CD1c-positive myeloid dendritic cell (primary cell): ENCODE results near the gene SIAH2.

Source experiments
- DNase-seq: peaks from one replicate; pipeline ENCODE4 v3.0.0-alpha.2; 2016; ENCODE audit errors: extremely low spot score

Gene SIAH2

GRCh38 chr3:150747886-150748683 lies 14.9 kb downstream of the SIAH2 start:
- DNase-seq = peak; percentile 39

- no peak for DNase-seq
Measured at GRCh38 chr3:150746791-150747590, 16.0 kb downstream of the SIAH2 start.

GRCh38 chr3:150745832-150746231 lies 17.1 kb downstream of the SIAH2 start:
- DNase-seq = no peak

GRCh38 chr3:150744919-150745211 lies 18.1 kb downstream of the SIAH2 start:
- DNase-seq = no peak

- DNase-seq = no peak
Measured at GRCh38 chr3:150744041-150744918, 18.7 kb downstream of the SIAH2 start.

GRCh38 chr3:150743508-150743907 lies 19.5 kb downstream of the SIAH2 start:
- no peak for DNase-seq

GRCh38 chr3:150742679-150743078 lies 20.3 kb downstream of the SIAH2 start:
- no peak for DNase-seq

- no peak for DNase-seq
Measured at GRCh38 chr3:150742141-150742523, 20.8 kb downstream of the SIAH2 start.

- no peak for DNase-seq
Measured at GRCh38 chr3:150741497-150742140, 21.4 kb downstream of the SIAH2 start.

GRCh38 chr3:150740733-150741496 lies 22.1 kb downstream of the SIAH2 start:
- DNase-seq = no peak

GRCh38 chr3:150739877-150740645 lies 22.9 kb downstream of the SIAH2 start:
- no peak for DNase-seq

- no peak for DNase-seq
Measured at GRCh38 chr3:150739200-150739863, 23.6 kb downstream of the SIAH2 start.

- DNase-seq = no peak
Measured at GRCh38 chr3:150738688-150739087, 24.3 kb downstream of the SIAH2 start.

GRCh38 chr3:150737874-150738679 lies 24.9 kb downstream of the SIAH2 start:
- DNase-seq = peak; percentile 27

- DNase-seq = no peak
Measured at GRCh38 chr3:150736903-150737832, 25.8 kb downstream of the SIAH2 start.

- no peak for DNase-seq
Measured at GRCh38 chr3:150736316-150736719, 26.7 kb downstream of the SIAH2 start.

- no peak for DNase-seq
Measured at GRCh38 chr3:150734795-150735119, 28.2 kb downstream of the SIAH2 start.
